ENCODE data around the gene SHC2. TPM values are rescaled to one million over a fixed set of nuclear protein-coding genes. Genes with fewer than 3 reads are reported as not detected.

The SHC2 gene
- total and polyA plus RNA-seq, 2 of the 13 experiments (the other 11 are each of a cell fraction or from before 2014, with no cell fraction given), result 9.0 to 18.3 TPM

DNA sequence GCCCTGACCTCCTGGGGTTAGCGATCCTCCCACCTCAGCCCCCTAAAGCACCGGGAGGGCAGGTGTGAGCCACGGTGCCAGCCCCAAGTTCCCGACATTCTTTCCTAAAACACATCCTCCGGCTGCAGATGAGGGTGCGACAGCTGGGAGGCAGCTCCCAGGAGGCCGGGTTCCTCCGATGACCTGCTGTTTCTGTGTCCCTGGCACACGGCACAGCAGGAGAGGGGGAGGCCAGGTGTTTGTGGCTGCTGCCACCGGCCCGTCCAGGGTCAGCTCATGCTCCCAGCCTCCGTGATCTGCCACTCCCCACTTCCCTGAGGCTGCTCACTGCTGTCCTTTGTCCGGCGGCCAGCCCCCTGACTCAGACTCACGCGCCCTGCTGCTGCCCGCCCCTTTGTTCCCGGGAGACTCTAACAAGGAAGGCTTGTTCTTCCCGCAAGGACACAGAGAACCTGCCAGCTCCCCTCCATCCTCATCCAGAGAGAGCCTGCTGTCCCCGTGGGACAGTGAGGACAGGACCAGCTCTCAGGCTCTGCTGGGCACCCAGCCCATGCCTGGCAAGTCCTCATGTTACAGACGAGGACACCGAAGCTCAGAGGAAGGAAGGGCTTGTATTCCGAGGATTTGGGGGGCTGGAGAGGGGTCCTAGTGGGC, 24.9 kb upstream of the SHC2 start (continued):
- TF ChIP-seq TAF1 (CRISPR knock-in tag; IDR thresholded peaks at IDR 0.05), result no peak
- peak; percentile 59; the same call in 1 of the 2 replicates for TF ChIP-seq ISL2 (CRISPR knock-in tag; IDR thresholded peaks at IDR 0.05)
- TF ChIP-seq ZNF253 (CRISPR knock-in tag; IDR thresholded peaks at IDR 0.05; ENCODE audit: borderline replicate concordance), result no peak

DNA sequence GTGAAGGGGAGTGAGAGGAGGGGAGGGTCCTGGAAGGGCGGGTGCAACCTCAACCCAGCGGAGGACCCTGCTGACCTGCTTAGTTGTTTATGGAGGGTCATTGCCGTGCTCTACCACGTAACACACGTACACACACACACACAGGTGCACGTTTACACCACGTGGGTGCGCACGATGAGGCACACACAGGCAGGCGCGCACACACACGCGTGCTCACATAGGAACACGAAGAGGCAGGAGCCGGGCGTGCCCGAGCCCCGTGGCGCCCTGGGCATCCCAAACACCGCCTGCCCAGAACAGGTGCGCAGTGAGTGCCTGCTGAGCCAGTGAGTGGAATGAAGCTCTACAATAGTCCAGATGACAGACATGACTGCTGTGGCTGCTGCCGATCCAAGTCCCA, 24.2 kb upstream of the SHC2 start:
- Histone ChIP-seq H3K27ac (ENCODE audit: extremely low read length, insufficient read depth, low read length) (peak overlapping the region; percentile 54), H3K4me3 (replicated peaks in 1 of 3; ENCODE audit: insufficient read depth in 1 of 3, low read depth in 2 of 3, low read length in 3 of 3) (peak overlapping the region in 2 of 3 experiments; percentile 11 to 60; a peak in 4 of 6 replicates), H3K4me2 (ENCODE audit: low read depth, low read length) (peak overlapping the region; percentile 80), H3K79me2 (ENCODE audit: insufficient read depth, low read length) (no peaks in the 10 kb centered on the region), H3K27me3 (ENCODE audit: control insufficient read depth in 1 of 2, insufficient read depth in 2 of 2, low read length in 2 of 2) (no peaks in the 10 kb centered on the region), H4K20me1 (ENCODE audit: insufficient read depth, low read length) (no peaks in the 10 kb centered on the region; the same call in 1 of the 2 replicates), H3K4me1 (ENCODE audit: insufficient read depth, low read length) (peaks cover 48% of the 10 kb centered on the region), H3K36me3 (replicated peaks in 1 of 2; ENCODE audit: control insufficient read depth in 1 of 2, insufficient read depth in 2 of 2, low read length in 2 of 2) (no peaks in the 10 kb centered on the region), H3K9ac (ENCODE audit: insufficient read depth, low read depth, low read length) (peak overlapping the region; percentile 45), H3K9me3 (ENCODE audit: low read length) (peaks cover 4% of the 10 kb centered on the region; the same call in 1 of the 2 replicates), H2AFZ (ENCODE audit: low read length) (no peak overlapping the region)
- ATAC-seq, result no peak
- ChIA-PET CTCF (ENCODE audit: low intra/inter-chr PET ratio, low total read pairs) (no interaction called here), POLR2A (interaction anchor here (1.2 to 1.5 kb wide), 2 partner anchors 21 to 23 kb away, joined by 4 to 10 read pairs; no protein-coding TSS in a partner anchor)
- in situ Hi-C loops (cut with HindIII; ENCODE audit: extremely low pct_ligation_motif_present, low pct_unique_long_range_greater_than_20kb), result no loop called here
- no peak for FAIRE-seq
- 84% methylated on average over 14 of the region's 22 CpGs for WGBS (ENCODE audit: low lambda C conversion rate)
- intact Hi-C loops (cut with micrococcal nuclease; ENCODE audit: unreplicated experiment), result no loop called here
- DNase-seq (ENCODE audit: low spot score), result no peak
- no TSS peak for BruUV-seq (replicated peaks)
- TF ChIP-seq ADNP (CRISPR knock-in tag; IDR thresholded peaks at IDR 0.05), result no peak
- TF ChIP-seq XBP1 (CRISPR knock-in tag; IDR thresholded peaks at IDR 0.05), result no peak
- TF ChIP-seq, protein P1, sequence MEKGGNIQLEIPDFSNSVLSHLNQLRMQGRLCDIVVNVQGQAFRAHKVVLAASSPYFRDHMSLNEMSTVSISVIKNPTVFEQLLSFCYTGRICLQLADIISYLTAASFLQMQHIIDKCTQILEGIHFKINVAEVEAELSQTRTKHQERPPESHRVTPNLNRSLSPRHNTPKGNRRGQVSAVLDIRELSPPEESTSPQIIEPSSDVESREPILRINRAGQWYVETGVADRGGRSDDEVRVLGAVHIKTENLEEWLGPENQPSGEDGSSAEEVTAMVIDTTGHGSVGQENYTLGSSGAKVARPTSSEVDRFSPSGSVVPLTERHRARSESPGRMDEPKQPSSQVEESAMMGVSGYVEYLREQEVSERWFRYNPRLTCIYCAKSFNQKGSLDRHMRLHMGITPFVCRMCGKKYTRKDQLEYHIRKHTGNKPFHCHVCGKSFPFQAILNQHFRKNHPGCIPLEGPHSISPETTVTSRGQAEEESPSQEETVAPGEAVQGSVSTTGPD (CRISPR knock-in tag; IDR thresholded peaks at IDR 0.05), result no peak
- no peak for TF ChIP-seq ATF7 (IDR thresholded peaks at IDR 0.05)
- TF ChIP-seq ATF7 (CRISPR knock-in tag; IDR thresholded peaks at IDR 0.05), result no peak
- no peak for TF ChIP-seq HES4 (CRISPR knock-in tag; IDR thresholded peaks at IDR 0.05; ENCODE audit: borderline replicate concordance)
- TF ChIP-seq HHEX (CRISPR knock-in tag; IDR thresholded peaks at IDR 0.05), result no peak
- TF ChIP-seq, protein P2, sequence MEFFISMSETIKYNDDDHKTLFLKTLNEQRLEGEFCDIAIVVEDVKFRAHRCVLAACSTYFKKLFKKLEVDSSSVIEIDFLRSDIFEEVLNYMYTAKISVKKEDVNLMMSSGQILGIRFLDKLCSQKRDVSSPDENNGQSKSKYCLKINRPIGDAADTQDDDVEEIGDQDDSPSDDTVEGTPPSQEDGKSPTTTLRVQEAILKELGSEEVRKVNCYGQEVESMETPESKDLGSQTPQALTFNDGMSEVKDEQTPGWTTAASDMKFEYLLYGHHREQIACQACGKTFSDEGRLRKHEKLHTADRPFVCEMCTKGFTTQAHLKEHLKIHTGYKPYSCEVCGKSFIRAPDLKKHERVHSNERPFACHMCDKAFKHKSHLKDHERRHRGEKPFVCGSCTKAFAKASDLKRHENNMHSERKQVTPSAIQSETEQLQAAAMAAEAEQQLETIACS (CRISPR knock-in tag; IDR thresholded peaks at IDR 0.05), result no peak
- TF ChIP-seq TBP (CRISPR knock-in tag; IDR thresholded peaks at IDR 0.05), result no peak
- no peak for TF ChIP-seq SMARCE1 (IDR thresholded peaks at IDR 0.05; ENCODE audit: borderline replicate concordance)
- TF ChIP-seq SP1 (IDR thresholded peaks at IDR 0.05), result no peak
- TF ChIP-seq SP1 (CRISPR knock-in tag; IDR thresholded peaks at IDR 0.05), result no peak
- TF ChIP-seq RBFOX2 (IDR thresholded peaks at IDR 0.05; ENCODE audit: low read depth, low read length), result peak; percentile 9; the same call in 1 of the 2 replicates
- no peak for TF ChIP-seq MAZ (IDR thresholded peaks at IDR 0.05; ENCODE audit: borderline replicate concordance, low read depth, low read length)
- TF ChIP-seq MAZ (CRISPR knock-in tag; IDR thresholded peaks at IDR 0.05; ENCODE audit: low read depth), result no peak
- TF ChIP-seq TEAD2 (CRISPR knock-in tag; IDR thresholded peaks at IDR 0.05), result no peak
